ENCODE results near the gene CRHR1. TPM values are rescaled to one million over a fixed set of nuclear protein-coding genes. Genes with fewer than 3 reads are reported as not detected.

The CRHR1 gene
- total and polyA plus RNA-seq, 10 of the 15 experiments (the other 5 are each of a cell fraction or from before 2014, with no cell fraction given), result 0.08 TPM; not detected in 9

- Histone ChIP-seq H2AFZ (ENCODE audit: control insufficient read depth, low read depth, low read length) (no peak overlapping the region), H3K27ac (ENCODE audit: control insufficient read depth, insufficient read depth) (no peak overlapping the region), H3K79me2 (ENCODE audit: control insufficient read depth, insufficient read depth, low read length) (no peaks in the 10 kb centered on the region), H3K4me2 (ENCODE audit: control insufficient read depth, insufficient read depth) (no peak overlapping the region), H3K4me1 (ENCODE audit: control insufficient read depth, insufficient read depth, low read length) (no peaks in the 10 kb centered on the region), H3K4me3 (no peak overlapping the region), H3K36me3 (ENCODE audit: control insufficient read depth in 2 of 2, insufficient read depth in 2 of 2, low read length in 1 of 2) (no peaks in the 10 kb centered on the region), H3K9ac (ENCODE audit: control insufficient read depth, insufficient read depth, low read length) (no peak overlapping the region), H3K9me3 (replicated peaks; ENCODE audit: control insufficient read depth, insufficient read depth, low read length) (no peaks in the 10 kb centered on the region), H4K20me1 (ENCODE audit: control insufficient read depth, insufficient read depth) (no peaks in the 10 kb centered on the region; the same call in 1 of the 2 replicates), H3K27me3 (replicated peaks in 1 of 2; ENCODE audit: control insufficient read depth in 2 of 2, insufficient read depth in 2 of 2, low read length in 1 of 2) (peaks cover 0 to 1% of the 10 kb centered on the region in 2 experiments; a peak in 2 of 4 replicates)
- intact Hi-C loops (cut with micrococcal nuclease; ENCODE audit: unreplicated experiment) (no loop called here), in situ Hi-C loops (cut with MboI) (loop anchor here (25.0 kb wide), 1 partner anchor 416 kb away; no protein-coding TSS in a partner anchor)
- ChIA-PET SMC1A (ENCODE audit: uncharacterized antibody, unreplicated experiment) (no interaction called here), POLR2A (no interaction called here), CTCF (interaction anchor here (3.2 kb wide), 1 partner anchor 188 kb away, joined by 12 read pairs; no protein-coding TSS in a partner anchor), RAD21 (ENCODE audit: unreplicated experiment) (no interaction called here)
- no peak for DNase-seq (ENCODE audit: low read depth, low spot score)
- ATAC-seq, result no peak
- no peak for FAIRE-seq
- no TSS peak for BruUV-seq (replicated peaks)
- WGBS (ENCODE audit: insufficient coverage, insufficient replicate concordance, low lambda C conversion rate, missing lambda C conversion rate), result 42% methylated on average over 9 of the region's 9 CpGs
- TF ChIP-seq MLLT1 (IDR thresholded peaks at IDR 0.05) (no peak), ZNF687 (IDR thresholded peaks at IDR 0.05) (no peak), POLR2A (IDR thresholded peaks at IDR 0.05; ENCODE audit: low read depth, low read length) (no peak), TCF12 (IDR thresholded peaks at IDR 0.05; ENCODE audit: low read depth, low read length) (no peak), RELB (IDR thresholded peaks at IDR 0.05; ENCODE audit: low read depth) (no peak), MTA2 (IDR thresholded peaks at IDR 0.05; ENCODE audit: low read depth) (no peak), CREM (IDR thresholded peaks at IDR 0.05; ENCODE audit: low read depth) (no peak), JUNB (IDR thresholded peaks at IDR 0.05) (no peak), CBFB (IDR thresholded peaks at IDR 0.05; ENCODE audit: low read depth) (no peak), ATF2 (IDR thresholded peaks at IDR 0.05; ENCODE audit: low read length) (no peak), YY1 (IDR thresholded peaks at IDR 0.05; ENCODE audit: low read depth, low read length) (no peak), PML (IDR thresholded peaks at IDR 0.05; ENCODE audit: low read length) (no peak), BCLAF1 (IDR thresholded peaks at IDR 0.05) (no peak), ZNF217 (IDR thresholded peaks at IDR 0.05) (no peak), NR2C1 (IDR thresholded peaks at IDR 0.05) (no peak), NBN (IDR thresholded peaks at IDR 0.05) (no peak)
Measured at GRCh38 chr17:45828171-45828570, 44.1 kb downstream of the CRHR1 start.

Data from GM12878 (cell line).